BLaER1 (cell line): ENCODE data around the gene TTC7B.

Source experiments
- H3K27ac ChIP-seq: shearing (Covaris generic); formaldehyde crosslinking; 2 replicates; pipeline ENCODE4 v1.8.1; 2022
- H3K27me3 ChIP-seq: shearing (Covaris generic); formaldehyde crosslinking; 2 replicates; pipeline ENCODE4 v1.8.1; 2022
- H3K36me3 ChIP-seq: shearing (Covaris generic); formaldehyde crosslinking; 2 replicates; pipeline ENCODE4 v1.8.1; 2022
- H3K4me1 ChIP-seq: shearing (Covaris generic); formaldehyde crosslinking; 2 replicates; pipeline ENCODE4 v1.8.1; 2022
- H3K4me2 ChIP-seq: shearing (Covaris generic); formaldehyde crosslinking; 2 replicates; pipeline ENCODE4 v1.8.1; 2022
- H3K4me3 ChIP-seq: shearing (Covaris generic); formaldehyde crosslinking; 2 replicates; pipeline ENCODE4 v1.8.1; 2022
- H3K9ac ChIP-seq: shearing (Covaris generic); formaldehyde crosslinking; 2 replicates; pipeline ENCODE4 v1.8.1; 2022
- H3K9me3 ChIP-seq: shearing (Covaris generic); formaldehyde crosslinking; 2 replicates; pipeline ENCODE4 v1.8.1; 2022
- H4K20me1 ChIP-seq: shearing (Covaris generic); formaldehyde crosslinking; 2 replicates; pipeline ENCODE4 v1.8.1; 2022
- Cebpa-rat ChIP-seq: shearing (Covaris generic); IDR thresholded peaks from 2 replicates; pipeline ENCODE4 v1.8.1; 2022

TTC7B gene

GRCh38 chr14:90649557-90650135 lies 166.6 kb downstream of the TTC7B start:
- Histone ChIP-seq H4K20me1 (no peaks in the 10 kb centered on the region), H3K9ac (no peak overlapping the region), H3K4me1 (peaks cover 7% of the 10 kb centered on the region), H3K4me3 (no peak overlapping the region), H3K27me3 (no peaks in the 10 kb centered on the region), H3K4me2 (peak overlapping the region; percentile 23; the same call in 1 of the 2 replicates), H3K36me3 (peaks cover 43% of the 10 kb centered on the region), H3K27ac (no peak overlapping the region), H3K9me3 (no peaks in the 10 kb centered on the region)
- no peak for TF ChIP-seq Cebpa-rat

- no peak overlapping the region for H3K4me3 ChIP-seq
- TF ChIP-seq Cebpa-rat = no peak
- no peaks in the 10 kb centered on the region for H3K27me3 ChIP-seq
- H3K27ac ChIP-seq = no peak overlapping the region
- peaks cover 7% of the 10 kb centered on the region for H3K4me1 ChIP-seq
- H4K20me1 ChIP-seq = no peaks in the 10 kb centered on the region
- no peaks in the 10 kb centered on the region for H3K9me3 ChIP-seq
- peaks cover 39% of the 10 kb centered on the region for H3K36me3 ChIP-seq
- H3K4me2 ChIP-seq = peak overlapping the region; percentile 23; the same call in 1 of the 2 replicates
- H3K9ac ChIP-seq = no peak overlapping the region
Measured at GRCh38 chr14:90649083-90649482, 167.1 kb downstream of the TTC7B start.

DNA sequence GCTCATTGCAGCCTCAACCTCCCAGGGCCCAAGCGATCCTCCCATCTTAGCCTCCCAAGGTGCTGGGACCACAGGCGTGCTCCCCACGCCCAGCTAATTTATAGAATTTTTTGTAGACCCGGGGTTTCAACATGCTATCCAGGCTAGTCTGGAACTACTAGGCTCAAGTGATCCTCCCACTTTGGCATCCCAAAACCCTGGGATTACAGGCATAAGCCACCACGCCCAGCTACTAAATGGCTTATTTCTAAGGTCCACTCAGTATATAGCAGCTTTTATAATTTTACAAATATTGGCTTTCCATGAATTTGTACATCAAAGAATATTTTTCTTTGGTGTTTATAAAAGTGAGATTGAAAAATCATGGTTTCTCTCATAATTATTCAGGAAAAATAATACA lies 167.8 kb downstream of the TTC7B start:
- H4K20me1 ChIP-seq = no peaks in the 10 kb centered on the region
- no peaks in the 10 kb centered on the region for H3K9me3 ChIP-seq
- peaks cover 43% of the 10 kb centered on the region for H3K36me3 ChIP-seq
- no peak overlapping the region for H3K4me2 ChIP-seq
- H3K4me3 ChIP-seq = no peak overlapping the region
- H3K9ac ChIP-seq = no peak overlapping the region
- H3K4me1 ChIP-seq = peaks cover 7% of the 10 kb centered on the region
- no peak for TF ChIP-seq Cebpa-rat
- H3K27ac ChIP-seq = no peak overlapping the region
- H3K27me3 ChIP-seq = no peaks in the 10 kb centered on the region

DNA sequence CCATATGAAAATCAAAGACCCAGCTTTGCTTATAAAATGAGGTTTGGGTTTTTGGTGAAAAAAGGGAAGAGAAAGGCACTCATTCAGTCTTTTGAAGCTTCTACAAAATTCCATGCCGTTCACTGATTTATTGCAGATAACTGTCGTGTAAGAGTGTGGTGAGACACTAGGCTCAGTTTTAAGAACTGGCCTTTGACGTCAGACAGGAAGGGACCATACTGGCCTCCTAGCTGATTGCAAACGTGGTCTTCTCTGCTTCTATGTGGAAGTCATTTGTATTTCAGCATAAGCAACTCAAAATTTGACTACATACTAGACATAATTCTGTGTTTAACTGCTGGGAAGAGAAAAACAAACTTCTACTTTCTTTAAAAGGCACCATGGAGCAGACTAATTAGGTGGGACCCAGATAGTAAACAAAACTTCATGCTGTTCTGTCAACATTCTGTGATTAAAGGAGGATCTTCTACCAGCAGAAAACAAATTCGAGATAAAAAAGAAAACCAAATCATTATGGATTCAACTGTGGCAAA lies 168.7 kb downstream of the TTC7B start:
- no peak overlapping the region for H3K9ac ChIP-seq
- H3K9me3 ChIP-seq = no peaks in the 10 kb centered on the region
- no peak overlapping the region for H3K4me3 ChIP-seq
- no peaks in the 10 kb centered on the region for H4K20me1 ChIP-seq
- H3K36me3 ChIP-seq = peaks cover 36% of the 10 kb centered on the region
- no peak for TF ChIP-seq Cebpa-rat
- peaks cover 7% of the 10 kb centered on the region for H3K4me1 ChIP-seq
- no peak overlapping the region for H3K4me2 ChIP-seq
- no peak overlapping the region for H3K27ac ChIP-seq
- H3K27me3 ChIP-seq = no peaks in the 10 kb centered on the region

GRCh38 chr14:90645842-90646443 lies 170.3 kb downstream of the TTC7B start:
- Histone ChIP-seq H3K4me1 (peaks cover 7% of the 10 kb centered on the region), H3K9me3 (no peaks in the 10 kb centered on the region), H3K4me3 (no peak overlapping the region), H3K27ac (no peak overlapping the region), H3K4me2 (no peak overlapping the region), H4K20me1 (no peaks in the 10 kb centered on the region), H3K36me3 (peaks cover 34% of the 10 kb centered on the region), H3K9ac (no peak overlapping the region), H3K27me3 (no peaks in the 10 kb centered on the region)
- TF ChIP-seq Cebpa-rat = no peak

- Histone ChIP-seq H3K36me3 (peaks cover 29% of the 10 kb centered on the region), H3K4me1 (peaks cover 7% of the 10 kb centered on the region), H3K4me3 (no peak overlapping the region), H3K27ac (no peak overlapping the region), H3K9ac (no peak overlapping the region), H3K4me2 (no peak overlapping the region), H3K27me3 (no peaks in the 10 kb centered on the region), H4K20me1 (no peaks in the 10 kb centered on the region), H3K9me3 (no peaks in the 10 kb centered on the region)
- TF ChIP-seq Cebpa-rat = no peak
Measured at GRCh38 chr14:90644882-90645281, 171.3 kb downstream of the TTC7B start.

GRCh38 chr14:90643982-90644670 lies 172.1 kb downstream of the TTC7B start:
- Histone ChIP-seq H3K9me3 (no peaks in the 10 kb centered on the region), H4K20me1 (no peaks in the 10 kb centered on the region), H3K27ac (no peak overlapping the region), H3K4me3 (no peak overlapping the region), H3K4me2 (no peak overlapping the region), H3K4me1 (peaks cover 4% of the 10 kb centered on the region), H3K27me3 (no peaks in the 10 kb centered on the region), H3K36me3 (peaks cover 34% of the 10 kb centered on the region), H3K9ac (no peak overlapping the region)
- TF ChIP-seq Cebpa-rat = no peak

GRCh38 chr14:90642244-90642717 lies 173.9 kb downstream of the TTC7B start:
- Histone ChIP-seq H3K27ac (no peak overlapping the region), H3K4me2 (no peak overlapping the region), H3K9me3 (no peaks in the 10 kb centered on the region), H3K36me3 (peaks cover 34% of the 10 kb centered on the region), H4K20me1 (no peaks in the 10 kb centered on the region), H3K4me1 (no peaks in the 10 kb centered on the region), H3K4me3 (no peak overlapping the region), H3K9ac (no peak overlapping the region), H3K27me3 (no peaks in the 10 kb centered on the region)
- TF ChIP-seq Cebpa-rat = no peak

GRCh38 chr14:90641615-90642243 lies 174.5 kb downstream of the TTC7B start:
- Histone ChIP-seq H3K9ac (no peak overlapping the region), H4K20me1 (no peaks in the 10 kb centered on the region), H3K27ac (no peak overlapping the region), H3K27me3 (no peaks in the 10 kb centered on the region), H3K4me2 (no peak overlapping the region), H3K4me3 (no peak overlapping the region), H3K36me3 (peaks cover 30% of the 10 kb centered on the region), H3K4me1 (no peaks in the 10 kb centered on the region), H3K9me3 (no peaks in the 10 kb centered on the region)
- no peak for TF ChIP-seq Cebpa-rat
